ENCODE measurements around the gene PIGH.

DNA sequence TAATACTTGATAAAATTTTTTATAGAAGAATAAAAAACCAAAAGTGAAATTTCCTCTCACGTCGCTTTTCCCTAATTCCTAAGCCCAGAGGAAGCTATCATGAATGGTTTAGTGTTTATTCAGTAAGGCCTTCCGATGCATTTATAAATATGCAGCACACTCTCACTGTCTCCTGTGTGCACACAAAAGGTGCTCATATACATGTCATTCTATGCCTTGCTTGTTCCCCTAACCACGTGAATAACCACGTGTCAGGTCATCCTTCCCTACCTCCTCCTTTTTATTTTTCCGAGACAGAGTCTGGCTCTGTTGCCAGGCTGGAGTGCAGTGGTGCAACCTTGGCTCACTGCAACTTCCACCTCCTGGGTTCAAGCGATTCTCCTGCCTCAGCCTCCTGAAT is 29.6 kb downstream of the PIGH start:
- no peak for TF ChIP-seq CTCF (IDR thresholded peaks at IDR 0.05)
- TF ChIP-seq POLR2A (IDR thresholded peaks at IDR 0.05), result no peak
